Thoracic aorta endothelial cell (primary cell): ENCODE measurements around the gene RALGDS. TPM values are rescaled to one million over a fixed set of nuclear protein-coding genes. Genes with fewer than 3 reads are reported as not detected.
A peak's percentile ranks its signal among the peaks of the same experiment; 100 is the strongest.

Experiments
- small RNA-seq: library from RNA; depleted of rRNA; stranded (forward); fragments of <200 nt; gene quantifications from one replicate; pipeline ENCODE3, GENCODE V24; 2012
- total RNA-seq: library from RNA; depleted of rRNA; stranded (reverse); fragments of >200 nt; gene quantifications from 2 replicates; pipeline ENCODE4 v1.2.3, GENCODE V29; 2012

RALGDS gene
- total RNA-seq: 32.0 and 35.2 TPM in 2 replicates

GRCh38 chr9:133121198-133121914, at the start of gene RALGDS:
TSS of gene RALGDS (minus strand) at chr9:133121240. CDS start at chr9:133121154, 86 bp downstream.

GRCh38 chr9:133163504-133164172, 42.6 kb upstream of the RALGDS start, which contains the start of gene GBGT1:
TSS of gene GBGT1 (minus strand) at chr9:133163914. CDS start at chr9:133162412, 1,502 bp downstream.

GRCh38 chr9:133061764-133062145, 59.3 kb downstream of the RALGDS start, which contains the start of gene CEL:
TSS of gene CEL (plus strand) at chr9:133061981. CDS start at chr9:133062003, 22 bp downstream.

Small RNAs within 50 kb of the gene (small RNA-seq; reads per million reads assigned to genes)
- 5.3 reads per million, percentile 82 among the genes with 10 or more reads in this experiment for gene MIR6877

Other genes starting within 250 kb of the RALGDS start
- gene AK8, start 243.0 kb downstream of the RALGDS start, total RNA-seq: 0.13 TPM in 1 of 2 replicates, not detected in the other
- 2.0 TPM in 2 replicates for gene SPACA9, start 242.3 kb downstream of the RALGDS start, total RNA-seq
- 44.8 and 46.7 TPM in 2 replicates for gene TSC1, start 176.6 kb downstream of the RALGDS start, total RNA-seq
- not detected in 2 replicates for gene GFI1B, start 142.5 kb downstream of the RALGDS start, total RNA-seq
- 44.3 and 57.2 TPM in 2 replicates for gene GTF3C5, start 90.2 kb downstream of the RALGDS start, total RNA-seq
- 0.14 and 0.53 TPM in 2 replicates for gene CEL, start 59.3 kb downstream of the RALGDS start, total RNA-seq
- 12.5 and 14.1 TPM in 2 replicates for gene GBGT1, start 42.7 kb upstream of the RALGDS start, total RNA-seq
- gene OBP2B, start 88.0 kb upstream of the RALGDS start, total RNA-seq: not detected in 2 replicates
- gene ABO, start 154.0 kb upstream of the RALGDS start, total RNA-seq: 0.13 and 0.22 TPM in 2 replicates
- gene SURF6, start 214.9 kb upstream of the RALGDS start, total RNA-seq: 11.0 and 11.3 TPM in 2 replicates
- gene MED22, start 226.9 kb upstream of the RALGDS start, total RNA-seq: 13.8 and 19.4 TPM in 2 replicates
- gene RPL7A, start 227.0 kb upstream of the RALGDS start, total RNA-seq: 2,011 and 2,560 TPM in 2 replicates
- 11.3 and 21.5 TPM in 2 replicates for gene SURF1, start 235.2 kb upstream of the RALGDS start, total RNA-seq
- 10.6 and 14.2 TPM in 2 replicates for gene SURF2, start 235.3 kb upstream of the RALGDS start, total RNA-seq